Stimulated activated CD8-positive, alpha-beta memory T cell treated with anti-CD3 and anti-CD28 coated beads, Interleukin-12 subunit alpha, Interleukin-12 subunit beta, amount 100 ng/mL, for 24 hours (primary cell): ENCODE data around the gene CACNA2D2.
A peak's percentile ranks its signal among the peaks of the same experiment; 100 is the strongest.

ENCODE experiments used
- DNase-seq: peaks from one replicate; pipeline ENCODE4 v3.0.0-alpha.2; 2020; ENCODE audit errors: extremely low read depth

Gene CACNA2D2

GRCh38 chr3:50503504-50504342 lies at the start of gene CACNA2D2:
Gene CACNA2D2 (minus strand): TSS chr3:50503634. CDS start chr3:50503423, 211 bp downstream.
- DNase-seq = peak; percentile 30

- DNase-seq = no peak
Observed at GRCh38 chr3:50552598-50552997, 49.2 kb upstream of the CACNA2D2 start.

DNA sequence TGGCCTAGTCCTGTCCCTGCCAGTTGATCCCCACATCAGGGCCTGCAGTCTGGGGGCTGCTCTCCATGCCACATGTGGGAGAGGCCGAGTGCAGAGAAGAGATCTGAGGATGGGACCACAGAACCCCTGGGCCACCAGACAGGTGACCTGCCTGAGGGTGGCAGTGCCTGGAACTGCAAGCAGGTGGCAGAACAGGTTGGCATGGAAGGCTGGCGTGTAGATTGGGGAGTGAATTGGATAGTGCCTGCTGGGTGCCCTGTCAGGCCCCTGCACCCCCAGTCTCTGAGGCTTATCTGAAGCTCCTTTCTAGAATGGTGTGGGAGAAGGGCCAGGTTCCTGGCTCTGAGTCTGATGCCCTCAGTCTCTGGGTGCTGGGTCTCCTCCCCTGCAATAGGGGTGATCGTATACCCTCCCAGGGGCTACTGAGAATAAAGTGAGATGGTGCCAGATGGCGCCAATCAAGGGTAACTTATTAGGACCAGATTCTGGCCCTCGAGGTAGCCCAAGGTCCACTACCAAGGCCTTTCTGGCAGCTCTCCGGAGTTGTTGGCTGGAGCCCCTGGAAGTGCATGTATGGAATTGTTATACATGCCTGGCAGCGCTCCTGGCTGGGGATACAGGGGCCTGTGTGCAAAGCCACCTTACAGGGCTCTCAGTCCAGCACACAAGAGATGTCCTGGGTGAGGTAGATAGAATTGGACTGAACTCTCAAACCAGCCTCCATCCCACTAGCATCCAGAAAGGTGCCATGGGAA lies 48.4 kb upstream of the CACNA2D2 start:
- no peak for DNase-seq

- DNase-seq = no peak
Observed at GRCh38 chr3:50551054-50551659, 47.7 kb upstream of the CACNA2D2 start.

- DNase-seq = peak; percentile 27
Observed at GRCh38 chr3:50550079-50550736, 46.8 kb upstream of the CACNA2D2 start.

- no peak for DNase-seq
Observed at GRCh38 chr3:50549226-50549625, 45.8 kb upstream of the CACNA2D2 start.

DNA sequence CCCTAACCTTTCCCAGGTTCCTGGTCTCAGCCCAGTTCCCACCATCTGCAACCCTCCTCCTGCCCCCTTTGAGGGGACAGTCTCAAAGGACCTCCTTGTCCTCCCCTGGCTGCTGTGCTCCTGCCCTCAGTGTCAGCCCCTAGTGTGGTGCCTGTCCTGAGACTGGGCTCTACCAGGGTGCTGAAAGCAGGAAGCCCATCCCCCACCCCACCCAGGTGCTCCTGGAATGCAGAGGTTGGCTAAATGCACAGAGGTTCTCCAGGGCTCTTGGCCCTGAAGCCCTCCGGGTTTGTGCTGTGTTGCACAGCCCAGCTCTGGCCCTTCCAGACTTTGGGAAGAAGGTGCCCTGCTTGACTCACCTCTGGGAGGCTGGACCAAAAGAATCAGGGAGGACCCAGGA lies 42.3 kb upstream of the CACNA2D2 start:
- no peak for DNase-seq

- peak; percentile 8 for DNase-seq
Observed at GRCh38 chr3:50542177-50543034, 39.0 kb upstream of the CACNA2D2 start.

GRCh38 chr3:50539356-50540286 lies 36.2 kb upstream of the CACNA2D2 start:
- no peak for DNase-seq

DNA sequence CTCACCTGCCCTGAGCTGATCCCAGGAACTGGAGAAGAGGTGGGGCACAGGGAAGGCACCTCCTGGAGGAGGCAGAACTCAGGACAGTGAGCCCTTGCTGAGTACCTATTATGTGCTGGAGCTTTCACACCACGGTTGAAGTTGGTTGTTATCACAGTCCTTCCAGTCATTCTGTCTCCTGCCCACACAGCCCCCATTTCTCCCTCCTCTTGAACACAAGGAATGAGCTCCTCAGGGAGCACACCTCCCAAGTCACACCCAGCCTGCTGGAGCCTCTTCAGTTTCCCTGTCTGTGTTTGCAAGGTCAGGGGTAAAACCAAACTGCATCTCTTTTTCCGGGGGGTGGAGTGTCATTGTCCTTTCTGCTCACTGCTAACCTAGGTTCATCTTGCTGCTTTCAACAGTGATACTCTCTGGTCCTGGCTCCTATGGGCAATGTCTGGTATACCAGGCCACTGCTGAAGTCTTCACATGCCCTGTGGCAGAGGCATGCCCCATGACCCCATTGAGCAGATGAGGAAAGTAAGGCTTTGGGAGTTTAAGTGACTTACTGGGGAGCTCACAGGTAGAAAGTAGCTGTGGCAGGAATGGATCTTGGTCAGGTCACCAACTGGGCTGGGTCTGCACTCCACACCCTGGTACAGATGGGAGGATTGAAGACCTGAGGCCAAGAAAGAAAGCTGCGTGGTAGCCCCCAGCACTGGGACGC lies 34.1 kb upstream of the CACNA2D2 start:
- DNase-seq = no peak

GRCh38 chr3:50536471-50537180 lies 33.2 kb upstream of the CACNA2D2 start:
- DNase-seq = no peak

GRCh38 chr3:50534681-50535330 lies 31.4 kb upstream of the CACNA2D2 start:
- no peak for DNase-seq

DNA sequence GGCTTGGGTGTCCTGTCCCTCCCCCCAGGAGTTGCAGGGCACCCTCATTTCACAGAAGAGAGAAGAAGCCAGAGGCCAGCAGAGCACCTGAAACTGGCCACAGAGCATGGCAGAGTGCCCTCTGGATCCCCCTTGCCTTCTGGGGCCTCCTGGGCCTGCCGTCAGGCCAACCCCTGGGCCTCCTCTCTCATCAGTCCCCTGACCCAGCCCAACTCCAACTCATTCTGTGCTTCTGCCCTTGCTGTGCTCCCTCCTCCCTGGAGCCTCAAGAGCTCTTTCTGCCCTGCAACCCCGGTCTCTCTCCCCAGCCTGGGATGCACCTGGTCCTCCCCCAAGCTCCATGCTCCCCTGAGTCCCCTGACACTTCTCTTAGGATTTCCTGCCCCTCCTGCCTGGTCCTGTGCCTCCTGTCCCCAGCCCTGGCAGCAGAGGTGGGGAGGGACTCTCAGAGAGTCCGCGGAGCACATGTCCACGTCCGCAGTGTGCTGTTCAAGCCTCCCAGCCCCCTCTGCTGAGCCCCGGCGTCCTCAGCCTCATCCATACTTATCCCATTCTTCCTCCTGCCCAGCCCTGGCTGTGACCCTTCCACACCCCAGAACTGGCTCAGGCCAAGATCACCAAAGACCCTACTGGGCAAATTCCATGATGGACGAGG lies 30.5 kb upstream of the CACNA2D2 start:
- no peak for DNase-seq

DNA sequence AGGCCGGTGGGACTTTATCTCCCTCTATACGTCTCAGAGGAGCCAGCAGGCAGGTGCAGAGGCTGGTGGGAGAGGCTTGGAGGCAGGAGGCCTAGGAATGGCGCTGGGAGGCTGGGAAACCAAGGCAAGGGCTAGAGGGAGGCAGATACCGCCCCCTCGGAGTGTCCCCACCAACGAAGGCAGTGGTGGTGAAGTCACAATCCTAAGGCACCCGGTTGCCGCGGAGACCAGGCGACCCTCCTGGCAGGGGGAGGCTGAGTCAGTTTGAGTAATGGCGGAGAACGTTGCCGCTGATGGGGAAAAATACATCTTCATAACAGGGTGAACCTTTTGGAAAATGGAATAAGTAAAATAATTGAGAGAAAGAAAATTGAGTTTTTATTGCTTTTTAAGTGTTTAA lies 29.9 kb upstream of the CACNA2D2 start:
- no peak for DNase-seq

- DNase-seq = no peak
Observed at GRCh38 chr3:50532062-50532705, 28.8 kb upstream of the CACNA2D2 start.

GRCh38 chr3:50531201-50531600 lies 27.8 kb upstream of the CACNA2D2 start:
- DNase-seq = no peak
